Thyroid gland (tissue), 4 donors: ENCODE results near the gene TMEM50B. TPM values are rescaled to one million over a fixed set of nuclear protein-coding genes. Genes with fewer than 3 reads are reported as not detected.
"Not testable (repeated sequence)": the region's sequence is repeated elsewhere in the genome, so short reads cannot be mapped to it uniquely, and the experiment has no call there.

Experiments
- DNase-seq, 2 donors: peaks; one replicate each; pipeline ENCODE4 v3.0.0-alpha.2; 2019
- H3K27ac ChIP-seq, 3 donors: fragments of 200-600 bp; sonication (generic); 1 replicate in 2 of 3; 2 replicates in 1 of 3; pipeline ENCODE4 v1.5.1; 2016 to 2019; ENCODE audit warnings: mild to moderate bottlenecking in 1 of 3, moderate library complexity in 1 of 3
- H3K27me3 ChIP-seq: fragments of 200-600 bp; sonication (generic); one replicate; pipeline ENCODE4 v1.5.1; 2019
- H3K36me3 ChIP-seq, 2 donors: fragments of 200-600 bp; sonication (generic); one replicate each; pipeline ENCODE4 v1.5.1; 2016 to 2019
- H3K4me1 ChIP-seq, 2 donors: fragments of 200-600 bp; sonication (generic); one replicate each; pipeline ENCODE4 v1.5.1; 2017 to 2019
- H3K4me3 ChIP-seq, 3 donors: fragments of 200-600 bp; sonication (generic); replicated peaks in 1 of 3; 1 replicate in 2 of 3; 2 replicates in 1 of 3; pipeline ENCODE4 v1.5.1; 2016; ENCODE audit warnings: mild to moderate bottlenecking in 1 of 3
- H3K9me3 ChIP-seq: fragments of 200-600 bp; sonication (generic); one replicate; pipeline ENCODE4 v1.5.1; 2017
- POLR2A ChIP-seq, 2 donors: fragments of 450-650 bp; IDR thresholded peaks; one replicate each; pipeline ENCODE4 v1.6.1; 2017; ENCODE audit warnings: antibody characterized with exemption in 2 of 2, mild to moderate bottlenecking in 2 of 2, moderate library complexity in 1 of 2
- WGBS, 2 donors: methylation state at CpG; one replicate each; pipeline ENCODE4 v1.1.5; 2017; 5-methylcytosine and 5-hydroxymethylcytosine counted together
- intact Hi-C: fragments of 100-400 bp; cut with DNase I; formaldehyde crosslinking; loops from one replicate; pipeline ENCODE4 v1.15.1; 2023
- total RNA-seq, 4 donors: library from RNA; depleted of rRNA; stranded (reverse); fragments of >200 nt; gene quantifications; one replicate each; pipeline ENCODE4 v1.2.3, GENCODE V29; 2016
- TF ChIP-seq, protein P1 (sequence below), 6 experiments: fragments of 200-600 bp in 3 of 6; fragments of 450-650 bp in 3 of 6; sonication (generic) in 3 of 6; IDR thresholded peaks; one replicate each; pipeline ENCODE4 v1.5.1; 2016 to 2019; ENCODE audit warnings: antibody characterized with exemption in 6 of 6, mild to moderate bottlenecking in 2 of 6, inconsistent platforms in 1 of 6, moderate library complexity in 1 of 6

The TMEM50B gene
- total RNA-seq, 4 donors from 2014 or later: 202 to 399 (median 295) TPM

DNA sequence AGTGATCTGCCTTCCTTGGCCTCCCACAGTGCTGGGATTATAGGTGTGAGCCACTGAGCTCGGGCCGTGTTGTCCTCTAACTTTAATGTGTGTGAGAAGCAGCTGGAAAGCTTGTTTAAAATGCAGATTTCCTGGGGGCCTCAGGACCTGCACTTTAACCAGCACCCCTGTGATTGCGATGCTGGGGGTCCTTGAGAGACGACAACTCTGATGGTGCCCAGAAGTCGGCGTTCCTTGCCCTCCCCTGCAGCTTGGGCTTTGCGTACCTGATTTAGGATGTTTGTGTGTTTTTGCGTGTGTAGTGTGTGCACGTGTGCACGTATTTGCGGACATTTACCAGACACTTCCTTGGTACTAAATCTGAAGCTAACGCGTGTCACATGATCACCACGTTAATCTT lies 65.7 kb downstream of the TMEM50B start:
- H3K4me3 ChIP-seq: no peak overlapping the region
- TF ChIP-seq POLR2A (IDR thresholded peaks at IDR 0.05): no peak
- TF ChIP-seq, protein P1, sequence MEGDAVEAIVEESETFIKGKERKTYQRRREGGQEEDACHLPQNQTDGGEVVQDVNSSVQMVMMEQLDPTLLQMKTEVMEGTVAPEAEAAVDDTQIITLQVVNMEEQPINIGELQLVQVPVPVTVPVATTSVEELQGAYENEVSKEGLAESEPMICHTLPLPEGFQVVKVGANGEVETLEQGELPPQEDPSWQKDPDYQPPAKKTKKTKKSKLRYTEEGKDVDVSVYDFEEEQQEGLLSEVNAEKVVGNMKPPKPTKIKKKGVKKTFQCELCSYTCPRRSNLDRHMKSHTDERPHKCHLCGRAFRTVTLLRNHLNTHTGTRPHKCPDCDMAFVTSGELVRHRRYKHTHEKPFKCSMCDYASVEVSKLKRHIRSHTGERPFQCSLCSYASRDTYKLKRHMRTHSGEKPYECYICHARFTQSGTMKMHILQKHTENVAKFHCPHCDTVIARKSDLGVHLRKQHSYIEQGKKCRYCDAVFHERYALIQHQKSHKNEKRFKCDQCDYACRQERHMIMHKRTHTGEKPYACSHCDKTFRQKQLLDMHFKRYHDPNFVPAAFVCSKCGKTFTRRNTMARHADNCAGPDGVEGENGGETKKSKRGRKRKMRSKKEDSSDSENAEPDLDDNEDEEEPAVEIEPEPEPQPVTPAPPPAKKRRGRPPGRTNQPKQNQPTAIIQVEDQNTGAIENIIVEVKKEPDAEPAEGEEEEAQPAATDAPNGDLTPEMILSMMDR (IDR thresholded peaks at IDR 0.05): no peak
- H3K36me3 ChIP-seq: peaks cover 10 to 11% of the 10 kb centered on the region in 2 donors
- intact Hi-C loops: no loop called here
- DNase-seq: no peak
- peaks cover 10 to 18% of the 10 kb centered on the region in 2 donors for H3K4me1 ChIP-seq
- H3K27me3 ChIP-seq: no peaks in the 10 kb centered on the region
- H3K9me3 ChIP-seq: no peaks in the 10 kb centered on the region
- WGBS, 2 donors: 82 to 90% methylated on average over 14 of the region's 14 CpGs
- H3K27ac ChIP-seq: no peak overlapping the region

DNA sequence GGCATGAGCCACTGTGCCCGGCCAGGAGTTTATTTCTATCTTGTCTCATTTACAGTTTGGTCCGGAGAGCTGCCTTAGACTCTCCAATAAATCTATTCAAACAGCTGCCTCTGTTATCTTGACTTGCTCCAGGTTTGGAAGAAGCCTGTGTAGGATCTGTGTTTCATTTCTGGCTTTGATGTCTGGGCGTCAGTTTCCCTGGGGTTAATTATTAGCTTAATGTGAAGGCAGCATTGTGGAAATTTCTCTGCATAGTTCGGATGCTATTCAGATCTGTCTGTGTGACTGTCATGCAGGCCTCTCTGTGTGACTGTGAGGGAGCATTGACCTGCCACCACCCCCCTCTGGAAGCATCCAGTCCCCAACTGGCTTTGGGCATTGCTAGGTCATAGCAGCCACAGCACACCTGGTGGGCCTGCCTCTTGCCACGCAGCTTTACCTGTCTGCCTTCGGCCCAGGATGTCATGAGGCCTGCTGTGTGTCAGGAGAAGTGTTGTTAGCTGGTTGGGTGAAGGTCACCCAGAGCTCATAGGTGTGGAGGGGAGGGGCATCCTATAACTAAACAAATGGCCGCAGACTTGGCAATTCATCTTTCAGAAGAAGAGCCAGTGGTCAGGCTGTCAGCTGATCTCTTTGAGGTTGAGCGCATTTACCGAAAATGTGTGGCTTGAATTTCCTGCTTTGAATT lies 66.8 kb downstream of the TMEM50B start:
- intact Hi-C loops: no loop called here
- H3K4me3 ChIP-seq: no peak overlapping the region
- peaks cover 10 to 11% of the 10 kb centered on the region in 2 donors for H3K4me1 ChIP-seq
- peaks cover 7 to 11% of the 10 kb centered on the region in 2 donors for H3K36me3 ChIP-seq
- H3K27me3 ChIP-seq: no peaks in the 10 kb centered on the region
- peak overlapping the region in 1 of 3 donors; percentile 25 for H3K27ac ChIP-seq
- WGBS, 2 donors: 70 to 76% methylated on average over 9 of the region's 9 CpGs
- no peak for DNase-seq
- TF ChIP-seq, protein P1 (IDR thresholded peaks at IDR 0.05): no peak
- TF ChIP-seq POLR2A (IDR thresholded peaks at IDR 0.05): no peak
- no peaks in the 10 kb centered on the region for H3K9me3 ChIP-seq

DNA sequence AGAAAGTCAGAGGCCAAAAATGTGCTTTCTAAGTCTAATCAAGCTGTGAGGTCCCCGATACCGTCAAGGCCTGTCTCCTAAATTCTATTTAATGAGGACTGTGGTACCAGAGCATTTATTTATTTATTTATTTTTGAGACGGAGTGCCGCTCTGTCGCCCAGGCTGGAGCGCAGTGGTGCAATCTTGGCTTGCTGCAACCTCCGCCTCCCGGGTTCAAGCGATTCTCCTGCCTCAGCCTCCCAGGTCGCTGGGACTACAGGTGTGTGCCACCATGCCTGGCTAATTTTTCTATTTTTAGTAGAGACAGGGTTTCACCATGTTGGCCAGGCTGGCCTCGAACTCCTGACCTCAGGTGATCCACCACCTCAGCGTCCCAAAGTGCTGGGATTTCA lies 67.3 kb downstream of the TMEM50B start:
- intact Hi-C loops, H3K27me3 ChIP-seq, DNase-seq, H3K4me3 ChIP-seq, H3K36me3 ChIP-seq, H3K9me3 ChIP-seq: not testable (repeated sequence)
- peak overlapping the region in 1 of 3 donors; percentile 25 for H3K27ac ChIP-seq
- WGBS, 2 donors: 95 to 97% methylated on average over 12 of the region's 12 CpGs
- H3K4me1 ChIP-seq: peaks cover 13 to 17% of the 10 kb centered on the region in 2 donors

DNA sequence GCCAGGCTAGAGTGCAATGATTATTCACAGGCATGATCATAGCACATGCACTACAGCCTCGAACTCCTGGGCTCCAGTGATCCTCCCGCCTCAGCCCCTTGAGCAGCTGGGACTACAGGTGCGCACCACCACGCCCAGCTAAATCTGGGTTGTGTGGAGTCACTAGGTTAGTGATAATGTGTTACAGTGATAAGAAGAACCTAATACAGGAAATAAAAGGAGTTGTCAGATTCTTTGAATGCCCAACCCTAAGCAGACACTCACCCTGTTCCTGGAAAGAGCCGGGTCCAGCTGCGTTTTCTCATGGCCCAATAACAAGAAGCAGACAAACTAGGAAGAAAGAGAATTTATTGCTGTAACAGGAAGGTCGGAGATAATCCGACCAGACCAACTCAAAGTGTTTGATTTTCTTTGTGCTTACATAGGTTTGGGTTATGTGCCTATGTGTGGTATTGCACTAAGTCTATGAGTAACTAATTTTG lies 67.8 kb downstream of the TMEM50B start:
- H3K4me1 ChIP-seq: peaks cover 13 to 21% of the 10 kb centered on the region in 2 donors
- WGBS, 2 donors: 88 to 94% methylated on average over 8 of the region's 8 CpGs
- no peak overlapping the region for H3K4me3 ChIP-seq
- intact Hi-C loops: no loop called here
- peaks cover 5 to 6% of the 10 kb centered on the region in 2 donors for H3K36me3 ChIP-seq
- TF ChIP-seq POLR2A (IDR thresholded peaks at IDR 0.05): no peak
- TF ChIP-seq, protein P1 (IDR thresholded peaks at IDR 0.05): no peak
- DNase-seq: no peak
- no peaks in the 10 kb centered on the region for H3K9me3 ChIP-seq
- no peaks in the 10 kb centered on the region for H3K27me3 ChIP-seq
- no peak overlapping the region for H3K27ac ChIP-seq

DNA sequence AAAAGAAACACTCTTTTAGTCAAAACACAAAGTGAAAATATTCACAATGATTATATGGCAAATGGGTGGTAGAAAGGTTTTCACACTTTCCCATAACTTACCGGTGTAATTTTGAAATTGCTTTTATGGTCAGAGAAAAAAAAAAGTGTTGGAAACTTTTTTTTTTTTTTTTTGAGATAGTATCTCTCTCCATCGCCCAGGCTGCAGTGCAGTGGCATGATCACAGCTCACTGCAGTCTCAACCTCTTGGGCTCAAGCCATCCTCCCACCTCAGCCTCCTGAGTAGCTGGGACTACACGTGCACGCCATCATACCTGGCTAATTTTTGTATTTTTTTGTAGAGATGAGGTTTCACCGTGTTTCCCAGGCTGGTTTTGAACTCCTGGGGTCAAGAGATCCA lies 73.3 kb downstream of the TMEM50B start:
- TF ChIP-seq, protein P1 (IDR thresholded peaks at IDR 0.05): no peak
- intact Hi-C loops: no loop called here
- Histone ChIP-seq H3K4me3 (no peak overlapping the region), H3K27ac (peak overlapping the region in 1 of 3 donors; percentile 99), H3K9me3 (no peaks in the 10 kb centered on the region), H3K36me3 (no peaks in the 10 kb centered on the region), H3K4me1 (peaks cover 30 to 46% of the 10 kb centered on the region in 2 donors), H3K27me3 (no peaks in the 10 kb centered on the region)
- 72 to 73% methylated on average over 5 of the region's 5 CpGs for WGBS, 2 donors
- no peak for DNase-seq
